Adipose tissue (tissue), 3 donors: ENCODE data around the gene GTF2H4. TPM values are rescaled to one million over a fixed set of nuclear protein-coding genes. Genes with fewer than 3 reads are reported as not detected.
"Not testable (repeated sequence)": the region's sequence is repeated elsewhere in the genome, so short reads cannot be mapped to it uniquely, and the experiment has no call there.

Source experiments
- H3K27ac ChIP-seq: one replicate; pipeline ENCODE4 v1.5.1; 2013; ENCODE audit warnings: low read depth, low read length
- WGBS, 3 donors: extraction: QIAGEN DNeasy Blood & Tissue Kit; methylation state at CpG; one replicate each; pipeline ENCODE4 v1.1.7; 2013; 5-methylcytosine and 5-hydroxymethylcytosine counted together
- polyA plus RNA-seq, 3 donors: library from polyadenylated mRNA; stranded (reverse); fragments of 200-250 nt; gene quantifications; one replicate each; pipeline ENCODE4 v1.2.3, GENCODE V29; 2013
- donor health status: healthy with polysubstance abuse.
- donor health status: Bipolar disorder and iron deficiency.
- donor health status: healthy.

GTF2H4 gene
- polyA plus RNA-seq, 3 donors = 15.5 to 35.9 (median 16.5) TPM

GRCh38 chr6:30891450-30891723, 16.6 kb upstream of the GTF2H4 start:
- WGBS, 3 donors = 88 to 95% (median 89%) methylated on average over 4 of the region's 4 CpGs
- H3K27ac ChIP-seq = no peak overlapping the region

- 77 to 88% (median 84%) methylated on average over 21 of the region's 21 CpGs for WGBS, 3 donors
- H3K27ac ChIP-seq = no peak overlapping the region
These were observed 16.0 kb upstream of the GTF2H4 start for GRCh38 chr6:30891816-30892538.

- 87 to 90% (median 89%) methylated on average over 15 to 16 of the region's 16 CpGs for WGBS, 3 donors
These were observed 14.9 kb upstream of the GTF2H4 start for GRCh38 chr6:30893001-30893591.

GRCh38 chr6:30893666-30894065, 14.3 kb upstream of the GTF2H4 start:
- no peak overlapping the region for H3K27ac ChIP-seq
- WGBS, 3 donors = 92 to 96% (median 92%) methylated on average over 8 of the region's 8 CpGs

More at GRCh38 chr6:30893001-30893591, 14.9 kb upstream of the GTF2H4 start:
- H3K27ac ChIP-seq = no peak overlapping the region

GRCh38 chr6:30894381-30894780, 13.6 kb upstream of the GTF2H4 start:
- H3K27ac ChIP-seq = no peak overlapping the region
- 92% methylated on average over 11 to 12 of the region's 12 CpGs for WGBS, 3 donors

- H3K27ac ChIP-seq = no peak overlapping the region
- 89 to 95% (median 94%) methylated on average over 3 of the region's 3 CpGs for WGBS, 3 donors
These were observed 13.1 kb upstream of the GTF2H4 start for GRCh38 chr6:30894935-30895334.

GRCh38 chr6:30895343-30895742, 12.7 kb upstream of the GTF2H4 start:
- 79 to 88% (median 81%) methylated on average over 10 of the region's 10 CpGs for WGBS, 3 donors
- H3K27ac ChIP-seq = no peak overlapping the region

- H3K27ac ChIP-seq = no peak overlapping the region
- WGBS, 3 donors = 93 to 95% (median 93%) methylated on average over 13 of the region's 13 CpGs
These were observed 11.5 kb upstream of the GTF2H4 start for GRCh38 chr6:30896541-30896940.

- H3K27ac ChIP-seq = no peak overlapping the region
- 89 to 90% (median 90%) methylated on average over 16 of the region's 16 CpGs for whole genome bisulfite sequencing, 3 donors
These were observed 10.1 kb upstream of the GTF2H4 start for GRCh38 chr6:30897882-30898281.

GRCh38 chr6:30898750-30899360, 9.2 kb upstream of the GTF2H4 start:
- no peak overlapping the region for H3K27ac ChIP-seq
- whole genome bisulfite sequencing, 3 donors = 78 to 83% (median 81%) methylated on average over 20 to 23 of the region's 23 CpGs

GRCh38 chr6:30900863-30901417, 7.1 kb upstream of the GTF2H4 start:
- no peak overlapping the region for H3K27ac ChIP-seq
- WGBS, 3 donors = 79 to 86% (median 81%) methylated on average over 1 of the region's 1 CpG

- H3K27ac ChIP-seq = no peak overlapping the region
These were observed 6.6 kb upstream of the GTF2H4 start for GRCh38 chr6:30901436-30901835.

- WGBS, 3 donors = 72 to 79% (median 78%) methylated on average over 9 of the region's 9 CpGs
- H3K27ac ChIP-seq = not testable (repeated sequence)
These were observed 5.8 kb upstream of the GTF2H4 start for GRCh38 chr6:30902196-30902595.

- WGBS, 3 donors = 34 to 52% (median 39%) methylated on average over 5 of the region's 5 CpGs
- H3K27ac ChIP-seq = no peak overlapping the region
These were observed 5.3 kb upstream of the GTF2H4 start for GRCh38 chr6:30902709-30903108.

- no peak overlapping the region for H3K27ac ChIP-seq
- 68 to 85% (median 79%) methylated on average over 4 of the region's 4 CpGs for WGBS, 3 donors
These were observed 4.8 kb upstream of the GTF2H4 start for GRCh38 chr6:30903236-30903635.

- WGBS, 3 donors = 24 to 49% (median 45%) methylated on average over 16 of the region's 16 CpGs
- not testable (repeated sequence) for H3K27ac ChIP-seq
These were observed 683 bp upstream of the GTF2H4 start for GRCh38 chr6:30907290-30907757.

GRCh38 chr6:30908700-30909099, 693 bp downstream of the GTF2H4 start:
- no peak overlapping the region for H3K27ac ChIP-seq
- 19 to 27% (median 25%) methylated on average over 2 of the region's 2 CpGs for WGBS, 3 donors

- WGBS, 3 donors = 90 to 95% (median 91%) methylated on average over 12 of the region's 12 CpGs
- H3K27ac ChIP-seq = not testable (repeated sequence)
These were observed 2.5 kb downstream of the GTF2H4 start for GRCh38 chr6:30910473-30910872.

GRCh38 chr6:30912746-30913520, 4.9 kb downstream of the GTF2H4 start:
- no peak overlapping the region for H3K27ac ChIP-seq
- 84 to 90% (median 87%) methylated on average over 8 of the region's 8 CpGs for WGBS, 3 donors
